Endometrial microvascular endothelial cells (primary cell): ENCODE results near the gene NOP53. TPM values are rescaled to one million over a fixed set of nuclear protein-coding genes. Genes with fewer than 3 reads are reported as not detected.

Experiments
- in situ Hi-C: cut with HindIII; loops from 2 replicates; pipeline ENCODE4 v1.10.0; 2017; ENCODE audit warnings: low sequenced_read_pairs, low pct_unique_long_range_greater_than_20kb; ENCODE audit errors: inconsistent ontology term
- total RNA-seq: library from RNA; depleted of rRNA; stranded (reverse); fragments of >200 nt; gene quantifications from one replicate; pipeline ENCODE4 v1.2.3, GENCODE V29; 2015; ENCODE audit errors: inconsistent ontology term

NOP53 gene
- 149 TPM for total RNA-seq

- in situ Hi-C loops, result no loop called here
Measured at GRCh38 chr19:47745010-47745901, at the start of gene NOP53. NOP53 (plus strand) TSS chr19:47745546; CDS start chr19:47745560, 14 bp downstream.

GRCh38 chr19:47696635-47697034 lies 48.7 kb upstream of the NOP53 start:
- in situ Hi-C loops, result no loop called here

GRCh38 chr19:47697863-47698609 lies 47.3 kb upstream of the NOP53 start:
- in situ Hi-C loops, result no loop called here

- in situ Hi-C loops, result no loop called here
Measured at GRCh38 chr19:47698631-47699359, 46.6 kb upstream of the NOP53 start.

- in situ Hi-C loops, result no loop called here
Measured at GRCh38 chr19:47699360-47699917, 45.9 kb upstream of the NOP53 start.

- in situ Hi-C loops, result no loop called here
Measured at GRCh38 chr19:47700934-47701716, 44.2 kb upstream of the NOP53 start.

- in situ Hi-C loops, result no loop called here
Measured at GRCh38 chr19:47701717-47702552, 43.4 kb upstream of the NOP53 start.

- in situ Hi-C loops, result no loop called here
Measured at GRCh38 chr19:47702671-47703070, 42.7 kb upstream of the NOP53 start.

- in situ Hi-C loops, result no loop called here
Measured at GRCh38 chr19:47703301-47703700, 42.0 kb upstream of the NOP53 start.

GRCh38 chr19:47704024-47704423 lies 41.3 kb upstream of the NOP53 start:
- in situ Hi-C loops, result no loop called here

- in situ Hi-C loops, result no loop called here
Measured at GRCh38 chr19:47704656-47705055, 40.7 kb upstream of the NOP53 start.

GRCh38 chr19:47707135-47707925 lies 38.0 kb upstream of the NOP53 start:
- in situ Hi-C loops, result no loop called here

- in situ Hi-C loops, result no loop called here
Measured at GRCh38 chr19:47711652-47712242, 33.6 kb upstream of the NOP53 start.

GRCh38 chr19:47713046-47714021 lies 32.0 kb upstream of the NOP53 start, which contains the start of gene EHD2:
EHD2 (plus strand) TSS chr19:47713422; CDS start chr19:47716613, 3,191 bp downstream.
- in situ Hi-C loops, result no loop called here

- in situ Hi-C loops, result no loop called here
Measured at GRCh38 chr19:47714339-47714738, 31.0 kb upstream of the NOP53 start.
